ENCODE measurements around the gene TAPBP.
"Not testable (repeated sequence)": the region's sequence is repeated elsewhere in the genome, so short reads cannot be mapped to it uniquely, and the experiment has no call there.

TAPBP gene

DNA sequence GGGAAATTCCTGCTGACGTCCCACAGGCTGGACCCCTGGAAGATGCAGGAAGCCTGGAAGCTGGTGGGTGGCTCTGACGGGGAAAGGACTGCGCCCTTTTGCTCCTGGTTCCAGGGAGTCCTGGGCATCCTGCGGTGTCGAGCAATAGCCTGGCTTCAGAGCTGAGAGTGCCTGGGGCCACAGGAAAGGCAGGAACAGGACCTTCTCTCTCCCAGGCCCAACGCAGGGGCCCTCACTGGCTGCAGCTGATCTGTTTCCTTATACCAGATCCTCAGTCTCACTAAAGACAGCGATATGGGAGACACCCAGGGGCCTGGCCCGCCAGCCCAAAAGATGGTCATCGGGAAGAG, 35.5 kb downstream of the TAPBP start:
- TF ChIP-seq, protein P1, sequence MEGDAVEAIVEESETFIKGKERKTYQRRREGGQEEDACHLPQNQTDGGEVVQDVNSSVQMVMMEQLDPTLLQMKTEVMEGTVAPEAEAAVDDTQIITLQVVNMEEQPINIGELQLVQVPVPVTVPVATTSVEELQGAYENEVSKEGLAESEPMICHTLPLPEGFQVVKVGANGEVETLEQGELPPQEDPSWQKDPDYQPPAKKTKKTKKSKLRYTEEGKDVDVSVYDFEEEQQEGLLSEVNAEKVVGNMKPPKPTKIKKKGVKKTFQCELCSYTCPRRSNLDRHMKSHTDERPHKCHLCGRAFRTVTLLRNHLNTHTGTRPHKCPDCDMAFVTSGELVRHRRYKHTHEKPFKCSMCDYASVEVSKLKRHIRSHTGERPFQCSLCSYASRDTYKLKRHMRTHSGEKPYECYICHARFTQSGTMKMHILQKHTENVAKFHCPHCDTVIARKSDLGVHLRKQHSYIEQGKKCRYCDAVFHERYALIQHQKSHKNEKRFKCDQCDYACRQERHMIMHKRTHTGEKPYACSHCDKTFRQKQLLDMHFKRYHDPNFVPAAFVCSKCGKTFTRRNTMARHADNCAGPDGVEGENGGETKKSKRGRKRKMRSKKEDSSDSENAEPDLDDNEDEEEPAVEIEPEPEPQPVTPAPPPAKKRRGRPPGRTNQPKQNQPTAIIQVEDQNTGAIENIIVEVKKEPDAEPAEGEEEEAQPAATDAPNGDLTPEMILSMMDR (conservative IDR thresholded peaks at IDR 0.05; ENCODE audit: low read length), result no peak
- no peak overlapping the region for H3K4me3 ChIP-seq (ENCODE audit: low read length)
- DNase-seq (ENCODE audit: low read depth), result no peak

DNA sequence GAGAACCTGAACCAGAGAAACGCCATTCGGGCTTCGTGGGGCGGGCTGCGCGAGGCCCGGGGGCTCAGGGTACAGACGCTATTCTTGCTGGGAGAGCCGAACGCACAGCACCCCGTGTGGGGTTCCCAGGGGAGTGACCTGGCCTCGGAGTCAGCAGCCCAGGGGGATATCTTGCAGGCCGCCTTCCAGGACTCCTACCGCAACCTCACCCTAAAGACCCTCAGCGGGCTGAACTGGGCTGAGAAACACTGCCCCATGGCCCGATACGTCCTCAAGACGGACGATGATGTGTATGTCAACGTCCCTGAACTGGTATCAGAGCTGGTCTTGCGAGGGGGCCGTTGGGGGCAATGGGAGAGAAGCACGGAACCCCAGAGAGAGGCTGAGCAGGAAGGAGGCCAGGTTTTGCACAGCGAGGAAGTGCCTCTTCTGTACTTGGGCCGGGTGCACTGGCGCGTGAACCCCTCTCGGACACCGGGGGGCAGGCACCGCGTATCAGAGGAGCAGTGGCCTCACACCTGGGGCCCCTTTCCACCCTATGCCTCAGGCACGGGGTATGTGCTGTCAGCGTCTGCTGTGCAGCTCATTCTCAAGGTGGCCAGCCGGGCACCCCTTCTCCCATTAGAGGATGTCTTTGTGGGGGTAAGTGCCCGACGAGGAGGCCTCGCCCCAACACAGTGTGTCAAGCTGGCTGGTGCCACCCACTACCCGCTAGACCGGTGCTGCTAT, 36.1 kb downstream of the TAPBP start:
- TF ChIP-seq, protein P1 (conservative IDR thresholded peaks at IDR 0.05; ENCODE audit: low read length), result no peak
- DNase-seq (ENCODE audit: low read depth), result no peak
- H3K4me3 ChIP-seq (ENCODE audit: low read length), result peak overlapping the region; percentile 62

DNA sequence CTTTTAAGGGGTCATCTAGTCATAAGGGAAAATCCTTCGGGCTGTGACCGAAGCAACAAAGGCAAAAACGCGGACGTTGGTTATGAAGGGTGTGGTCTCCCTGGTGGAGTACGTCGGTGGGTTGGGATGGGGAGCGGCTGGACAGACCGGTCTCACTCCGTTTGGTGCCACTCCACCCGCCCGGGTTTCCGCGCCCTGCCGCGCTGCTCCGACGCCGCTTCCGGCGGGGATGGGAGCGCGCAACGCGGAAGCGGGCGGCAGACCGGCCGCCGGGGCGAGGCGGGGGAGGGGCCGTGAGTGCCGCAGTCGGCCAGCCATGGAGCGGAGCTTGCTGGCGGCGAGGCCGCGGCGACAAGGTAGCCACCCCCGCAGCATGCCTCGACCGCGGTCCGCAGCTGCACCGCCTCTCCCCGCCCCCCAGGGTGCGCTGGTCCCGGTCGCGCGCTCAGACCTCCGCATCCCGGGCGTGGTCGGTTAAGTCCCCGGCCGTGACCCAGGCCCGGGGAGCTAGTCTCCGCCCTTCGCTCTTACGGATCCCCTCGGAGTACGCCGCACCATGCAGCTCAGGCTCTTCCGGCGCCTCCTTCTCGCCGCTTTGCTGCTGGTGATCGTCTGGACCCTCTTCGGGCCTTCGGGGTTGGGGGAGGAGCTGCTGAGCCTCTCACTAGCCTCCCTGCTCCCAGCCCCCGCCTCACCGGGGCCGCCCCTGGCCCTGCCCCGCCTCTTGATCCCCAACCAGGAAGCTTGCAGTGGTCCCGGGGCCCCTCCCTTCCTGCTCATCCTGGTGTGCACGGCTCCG, 36.8 kb downstream of the TAPBP start, which contains the start of gene B3GALT4:
Gene B3GALT4 (plus strand): TSS at position 260 of the 799 bp plus-strand sequence. CDS start 297 bp downstream, at position 557.
- TF ChIP-seq, protein P1 (conservative IDR thresholded peaks at IDR 0.05; ENCODE audit: low read length), result peak; percentile 34; the same call in 1 of the 2 replicates
- peak; percentile 61 for DNase-seq (ENCODE audit: low read depth)
- peak within 1 kb of the TSS; percentile 62 for H3K4me3 ChIP-seq (ENCODE audit: low read length)

DNA sequence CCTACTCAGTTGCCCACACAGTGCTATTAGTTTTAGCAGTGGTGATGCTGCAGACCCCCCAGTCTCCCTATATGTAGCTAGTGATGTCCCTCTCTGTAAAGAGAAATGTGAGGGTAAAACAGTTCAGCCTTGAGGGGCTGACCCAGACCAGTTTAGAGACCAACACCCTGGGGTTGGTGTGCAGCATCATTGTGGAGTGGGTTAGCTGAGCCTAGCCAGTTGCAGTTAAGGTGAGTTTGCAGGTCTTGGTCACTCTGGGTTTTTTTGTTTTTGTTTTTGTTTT, 37.4 kb downstream of the TAPBP start:
- DNase-seq (ENCODE audit: low read depth), result no peak
- TF ChIP-seq, protein P1 (conservative IDR thresholded peaks at IDR 0.05; ENCODE audit: low read length), result no peak
- peak overlapping the region; percentile 62 for H3K4me3 ChIP-seq (ENCODE audit: low read length)

DNA sequence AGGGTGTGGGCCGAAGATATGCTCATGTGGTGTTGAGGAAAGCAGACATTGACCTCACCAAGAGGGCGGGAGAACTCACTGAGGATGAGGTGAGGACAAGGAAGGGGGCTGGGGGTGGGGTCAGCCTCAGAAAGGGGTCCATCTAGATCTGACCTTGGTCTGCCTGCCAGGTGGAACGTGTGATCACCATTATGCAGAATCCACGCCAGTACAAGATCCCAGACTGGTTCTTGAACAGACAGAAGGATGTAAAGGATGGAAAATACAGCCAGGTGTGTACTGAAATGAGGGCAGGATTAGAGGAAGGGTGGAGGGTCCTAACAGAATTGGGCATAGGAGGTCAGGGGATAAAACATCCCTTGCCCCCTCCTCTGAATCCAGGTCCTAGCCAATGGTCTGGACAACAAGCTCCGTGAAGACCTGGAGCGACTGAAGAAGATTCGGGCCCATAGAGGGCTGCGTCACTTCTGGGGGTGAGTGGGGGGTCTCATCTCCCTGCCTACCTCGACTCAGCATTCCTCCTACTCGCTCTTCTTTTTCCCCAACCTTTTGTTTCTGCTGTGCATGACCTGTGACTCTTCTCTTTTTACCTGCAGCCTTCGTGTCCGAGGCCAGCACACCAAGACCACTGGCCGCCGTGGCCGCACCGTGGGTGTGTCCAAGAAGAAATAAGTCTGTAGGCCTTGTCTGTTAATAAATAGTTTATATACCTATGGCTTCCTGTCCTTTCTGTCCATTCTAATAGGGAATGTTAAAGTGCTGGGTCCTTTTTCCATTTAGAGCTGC, 37.9 kb downstream of the TAPBP start:
- not testable (repeated sequence) for DNase-seq (ENCODE audit: low read depth)
- H3K4me3 ChIP-seq (ENCODE audit: low read length), result peak overlapping the region; percentile 62

DNA sequence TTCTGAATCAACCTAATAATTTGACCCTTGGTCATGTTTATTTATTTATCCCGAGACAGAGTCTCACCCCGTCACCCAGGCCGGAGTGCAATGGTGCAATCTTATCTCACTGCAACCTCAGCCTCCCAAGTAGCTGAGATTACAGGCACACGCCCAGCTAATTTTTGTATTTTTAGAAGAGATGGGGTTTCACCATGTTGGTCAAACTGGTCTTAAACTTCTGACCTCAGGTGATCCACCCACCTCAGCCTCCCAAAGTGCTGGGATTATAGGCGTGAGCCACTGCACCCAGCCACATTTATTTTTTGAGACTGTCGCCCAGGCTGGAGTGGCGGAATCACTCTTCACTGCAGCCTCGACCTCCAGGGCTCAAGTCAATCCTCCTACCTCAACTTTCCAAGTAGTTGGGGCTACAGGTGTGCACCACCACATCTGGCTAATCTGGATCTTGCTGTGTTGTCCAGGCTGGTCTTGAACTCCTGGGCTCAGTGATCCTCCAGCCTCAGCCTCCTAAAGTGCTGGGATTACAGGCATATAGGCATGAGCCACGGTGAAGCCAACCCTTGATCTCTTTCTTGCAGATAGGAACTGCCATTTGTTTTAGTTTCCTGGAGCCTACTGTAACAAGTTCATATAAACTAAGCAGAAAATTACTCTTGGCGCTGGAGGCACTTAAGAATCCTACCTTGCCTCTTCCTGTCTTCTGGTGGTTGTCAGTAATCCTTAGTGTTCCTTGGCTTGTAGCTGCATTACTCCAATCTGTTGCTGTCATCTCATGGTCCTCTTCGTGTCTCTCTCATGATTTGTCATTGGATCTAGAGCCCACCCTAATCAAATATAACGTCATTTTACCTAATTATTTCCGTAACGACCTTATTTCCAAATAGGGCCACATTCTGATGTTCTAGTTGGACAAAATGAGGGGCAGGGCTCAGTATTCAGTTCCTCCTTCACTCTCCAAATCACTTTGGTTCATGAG, 39.7 kb downstream of the TAPBP start:
- no peak for DNase-seq (ENCODE audit: low read depth)
- peak overlapping the region; percentile 96 for H3K4me3 ChIP-seq (ENCODE audit: low read length)
- TF ChIP-seq, protein P1 (conservative IDR thresholded peaks at IDR 0.05; ENCODE audit: low read length), result no peak
